WTC11 (cell line): ENCODE measurements around the gene ANKMY1. TPM values are rescaled to one million over a fixed set of nuclear protein-coding genes. Genes with fewer than 3 reads are reported as not detected.

ENCODE experiments used
- ATAC-seq: fragments of 200-7000 bp; cut with Tn5 transposase; 2 replicates; pipeline ENCODE4 v1.10.0; 2021; ENCODE audit warnings: mild to moderate bottlenecking, moderate library complexity
- CTCF ChIA-PET: fragments of 300-600 bp; sonication (Branson Sonifier 250); formaldehyde crosslinking; loops from one replicate; lab custom pipeline; 2021; ENCODE audit warnings: antibody characterized with exemption; lab: Charles Lee
- POLR2A ChIA-PET: fragments of 350-600 bp; sonication (Branson Sonifier 250); formaldehyde crosslinking; loops from one replicate; lab custom pipeline; 2021; ENCODE audit warnings: antibody characterized with exemption; lab: Charles Lee
- DNase-seq: peaks from one replicate; pipeline ENCODE4 v3.0.0; 2021; ENCODE audit warnings: low spot score
- H3K27ac Mint-ChIP-seq: 2 replicates; pipeline ENCODE4 v1.8.0; 2021; ENCODE audit warnings: mixed read lengths
- H3K27me3 Mint-ChIP-seq: 2 replicates; pipeline ENCODE4 v1.8.0; 2021; ENCODE audit warnings: low read depth, mild to moderate bottlenecking, moderate library complexity, mixed read lengths
- H3K36me3 Mint-ChIP-seq: 2 replicates; pipeline ENCODE4 v1.8.0; 2021; ENCODE audit warnings: mixed read lengths
- H3K4me1 Mint-ChIP-seq: 2 replicates; pipeline ENCODE4 v1.8.0; 2022; ENCODE audit warnings: mixed read lengths
- H3K4me3 Mint-ChIP-seq: 2 replicates; pipeline ENCODE4 v1.8.0; 2021; ENCODE audit warnings: mild to moderate bottlenecking, moderate library complexity, mixed read lengths
- H3K9me3 Mint-ChIP-seq: 2 replicates; pipeline ENCODE4 v1.8.0; 2021; ENCODE audit warnings: mixed read lengths
- ARID4B ChIP-seq: sonication (generic); formaldehyde crosslinking; IDR thresholded peaks from 2 replicates; pipeline ENCODE4 v1.8.0; 2023; ENCODE audit warnings: missing genetic modification reagents, mild to moderate bottlenecking, borderline replicate concordance
- ATF6 ChIP-seq: sonication (generic); formaldehyde crosslinking; IDR thresholded peaks from 2 replicates; pipeline ENCODE4 v1.8.1; 2023; ENCODE audit warnings: mild to moderate bottlenecking, missing genetic modification reagents
- EMX1 ChIP-seq: fragments of 250-450 bp; sonication (Bioruptor Pico); IDR thresholded peaks from 2 replicates; pipeline ENCODE4 v1.8.0; 2021; ENCODE audit warnings: mild to moderate bottlenecking
- ESRRA ChIP-seq: sonication (generic); formaldehyde crosslinking; IDR thresholded peaks from 2 replicates; pipeline ENCODE4 v1.8.1; 2022; ENCODE audit warnings: mild to moderate bottlenecking, missing genetic modification reagents, borderline replicate concordance
- ETV6 ChIP-seq: sonication (generic); formaldehyde crosslinking; IDR thresholded peaks from 2 replicates; pipeline ENCODE4 v1.8.1; 2022; ENCODE audit warnings: mild to moderate bottlenecking, missing genetic modification reagents
- HMGA2 ChIP-seq: fragments of 250-450 bp; sonication (Bioruptor Pico); IDR thresholded peaks from 2 replicates; pipeline ENCODE4 v1.4.0; 2021; ENCODE audit warnings: mild to moderate bottlenecking, moderate library complexity
- MAX ChIP-seq: sonication (generic); formaldehyde crosslinking; IDR thresholded peaks from 2 replicates; pipeline ENCODE4 v1.8.0; 2022; ENCODE audit warnings: mild to moderate bottlenecking, missing genetic modification reagents
- NFYB ChIP-seq: sonication (generic); formaldehyde crosslinking; conservative IDR thresholded peaks from 2 replicates; pipeline ENCODE4 v1.8.0; 2022; ENCODE audit warnings: low read depth, missing genetic modification reagents
- RORB ChIP-seq: fragments of 250-450 bp; sonication (Bioruptor Pico); IDR thresholded peaks from 2 replicates; pipeline ENCODE4 v1.9.0; 2021; ENCODE audit warnings: mild to moderate bottlenecking
- SMAD4 ChIP-seq: sonication (generic); formaldehyde crosslinking; IDR thresholded peaks from 2 replicates; pipeline ENCODE4 v1.8.0; 2022; ENCODE audit warnings: mild to moderate bottlenecking, missing genetic modification reagents
- SOX15 ChIP-seq: fragments of 250-450 bp; sonication (Bioruptor Pico); IDR thresholded peaks from 2 replicates; pipeline ENCODE4 v1.9.0; 2021; ENCODE audit warnings: mild to moderate bottlenecking
- SP1 ChIP-seq: sonication (generic); formaldehyde crosslinking; conservative IDR thresholded peaks from 2 replicates; pipeline ENCODE4 v1.8.1; 2022; ENCODE audit warnings: missing genetic modification reagents
- USF2 ChIP-seq: sonication (generic); formaldehyde crosslinking; IDR thresholded peaks from 2 replicates; pipeline ENCODE4 v1.8.1; 2023; ENCODE audit warnings: mild to moderate bottlenecking, missing genetic modification reagents, moderate library complexity
- ZBTB21 ChIP-seq: sonication (generic); formaldehyde crosslinking; IDR thresholded peaks from 2 replicates; pipeline ENCODE4 v1.8.1; 2023; ENCODE audit warnings: mild to moderate bottlenecking, missing genetic modification reagents, borderline replicate concordance
- ZNF121 ChIP-seq: sonication (generic); formaldehyde crosslinking; IDR thresholded peaks from 2 replicates; pipeline ENCODE4 v1.8.0; 2023; ENCODE audit warnings: missing genetic modification reagents
- ZNF512 ChIP-seq: sonication (generic); formaldehyde crosslinking; IDR thresholded peaks from 2 replicates; pipeline ENCODE4 v1.8.1; 2022; ENCODE audit warnings: missing genetic modification reagents, borderline replicate concordance
- total RNA-seq: library from RNA; stranded (reverse); gene quantifications from 3 replicates; pipeline ENCODE4 v1.2.3, GENCODE V29; 2021
- TF ChIP-seq, protein P1 (sequence below): sonication (generic); formaldehyde crosslinking; conservative IDR thresholded peaks from 2 replicates; pipeline ENCODE4 v1.8.1; 2022; ENCODE audit warnings: mild to moderate bottlenecking, missing genetic modification reagents
- TF ChIP-seq, protein P2 (sequence below): sonication (generic); formaldehyde crosslinking; IDR thresholded peaks from 2 replicates; pipeline ENCODE4 v1.8.1; 2022; ENCODE audit warnings: mild to moderate bottlenecking, missing genetic modification reagents, moderate library complexity, borderline replicate concordance
- TF ChIP-seq, protein P3 (sequence below): sonication (generic); formaldehyde crosslinking; IDR thresholded peaks from 2 replicates; pipeline ENCODE4 v1.8.0; 2023; ENCODE audit warnings: missing genetic modification reagents
- TF ChIP-seq, protein P4 (sequence below): sonication (generic); formaldehyde crosslinking; IDR thresholded peaks from 2 replicates; pipeline ENCODE4 v1.8.0; 2023; ENCODE audit warnings: mild to moderate bottlenecking, missing genetic modification reagents

The ANKMY1 gene
- total RNA-seq, 1 experiment from 2014 or later, result 4.6 TPM

DNA sequence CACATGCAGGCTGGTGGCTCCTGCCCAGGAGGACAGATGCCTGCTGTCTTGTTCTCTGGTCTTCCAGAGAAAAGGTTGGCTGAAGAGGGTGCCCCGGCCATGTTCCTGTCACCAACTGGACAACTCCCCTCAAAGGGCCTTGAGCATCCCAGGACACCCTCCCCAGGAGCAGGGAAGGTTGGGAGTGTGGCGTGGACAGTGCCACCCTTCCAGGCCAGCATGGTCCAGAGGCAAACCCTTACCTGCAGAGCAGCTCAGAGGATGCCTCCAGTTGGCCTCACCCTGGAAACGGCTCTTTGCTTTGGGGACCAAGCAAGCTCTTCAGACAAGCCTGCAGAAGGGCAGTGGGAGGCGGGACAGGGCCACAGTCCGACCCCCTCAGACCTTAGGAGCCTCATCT lies 127.2 kb downstream of the ANKMY1 start:
- no peak overlapping the region for H3K4me3 Mint-ChIP-seq
- DNase-seq, result no peak
- H3K4me1 Mint-ChIP-seq, result peaks cover 8% of the 10 kb centered on the region
- H3K36me3 Mint-ChIP-seq, result no peaks in the 10 kb centered on the region
- ATAC-seq, result no peak
- CTCF ChIA-PET, result interaction anchor here (1.1 to 3.1 kb wide), 2 partner anchors 25 to 198 kb away, joined by 3 to 9 read pairs; no protein-coding TSS in a partner anchor
- TF ChIP-seq, protein P1, sequence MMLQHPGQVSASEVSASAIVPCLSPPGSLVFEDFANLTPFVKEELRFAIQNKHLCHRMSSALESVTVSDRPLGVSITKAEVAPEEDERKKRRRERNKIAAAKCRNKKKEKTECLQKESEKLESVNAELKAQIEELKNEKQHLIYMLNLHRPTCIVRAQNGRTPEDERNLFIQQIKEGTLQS (CRISPR knock-in tag), result no peak
- TF ChIP-seq ZNF512 (no peak), SMAD4 (CRISPR knock-in tag) (no peak), SOX15 (CRISPR knock-in tag) (no peak), ZBTB21 (no peak), ARID4B (no peak), RORB (CRISPR knock-in tag) (no peak), ETV6 (CRISPR knock-in tag) (no peak), ZNF121 (CRISPR knock-in tag) (no peak), USF2 (no peak), SP1 (CRISPR knock-in tag) (no peak)
- TF ChIP-seq, protein P2, sequence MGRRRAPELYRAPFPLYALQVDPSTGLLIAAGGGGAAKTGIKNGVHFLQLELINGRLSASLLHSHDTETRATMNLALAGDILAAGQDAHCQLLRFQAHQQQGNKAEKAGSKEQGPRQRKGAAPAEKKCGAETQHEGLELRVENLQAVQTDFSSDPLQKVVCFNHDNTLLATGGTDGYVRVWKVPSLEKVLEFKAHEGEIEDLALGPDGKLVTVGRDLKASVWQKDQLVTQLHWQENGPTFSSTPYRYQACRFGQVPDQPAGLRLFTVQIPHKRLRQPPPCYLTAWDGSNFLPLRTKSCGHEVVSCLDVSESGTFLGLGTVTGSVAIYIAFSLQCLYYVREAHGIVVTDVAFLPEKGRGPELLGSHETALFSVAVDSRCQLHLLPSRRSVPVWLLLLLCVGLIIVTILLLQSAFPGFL, result no peak
- H3K27me3 Mint-ChIP-seq, result peaks cover 26% of the 10 kb centered on the region
- peaks cover 15% of the 10 kb centered on the region for H3K9me3 Mint-ChIP-seq
- POLR2A ChIA-PET, result no interaction called here
- H3K27ac Mint-ChIP-seq, result no peak overlapping the region

GRCh38 chr2:240429872-240430491 lies 127.8 kb downstream of the ANKMY1 start:
- Mint-ChIP-seq H3K27ac (no peak overlapping the region), H3K4me1 (peaks cover 8% of the 10 kb centered on the region), H3K36me3 (no peaks in the 10 kb centered on the region), H3K9me3 (peaks cover 16% of the 10 kb centered on the region), H3K4me3 (no peak overlapping the region), H3K27me3 (peaks cover 28% of the 10 kb centered on the region)
- ATAC-seq (no peak), DNase-seq (peak; percentile 18)
- ChIA-PET CTCF (interaction anchor here (0.8 to 3.1 kb wide), 3 partner anchors 26 to 252 kb away, joined by 3 to 9 read pairs (median 3); no protein-coding TSS in a partner anchor), POLR2A (no interaction called here)
- TF ChIP-seq USF2, result no peak
- no peak for TF ChIP-seq RORB (CRISPR knock-in tag)
- no peak for TF ChIP-seq MAX
- TF ChIP-seq NFYB (CRISPR knock-in tag), result no peak
- TF ChIP-seq, protein P3, sequence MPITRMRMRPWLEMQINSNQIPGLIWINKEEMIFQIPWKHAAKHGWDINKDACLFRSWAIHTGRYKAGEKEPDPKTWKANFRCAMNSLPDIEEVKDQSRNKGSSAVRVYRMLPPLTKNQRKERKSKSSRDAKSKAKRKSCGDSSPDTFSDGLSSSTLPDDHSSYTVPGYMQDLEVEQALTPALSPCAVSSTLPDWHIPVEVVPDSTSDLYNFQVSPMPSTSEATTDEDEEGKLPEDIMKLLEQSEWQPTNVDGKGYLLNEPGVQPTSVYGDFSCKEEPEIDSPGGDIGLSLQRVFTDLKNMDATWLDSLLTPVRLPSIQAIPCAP (CRISPR knock-in tag), result no peak
- no peak for TF ChIP-seq ESRRA (CRISPR knock-in tag)
- TF ChIP-seq, protein P4, sequence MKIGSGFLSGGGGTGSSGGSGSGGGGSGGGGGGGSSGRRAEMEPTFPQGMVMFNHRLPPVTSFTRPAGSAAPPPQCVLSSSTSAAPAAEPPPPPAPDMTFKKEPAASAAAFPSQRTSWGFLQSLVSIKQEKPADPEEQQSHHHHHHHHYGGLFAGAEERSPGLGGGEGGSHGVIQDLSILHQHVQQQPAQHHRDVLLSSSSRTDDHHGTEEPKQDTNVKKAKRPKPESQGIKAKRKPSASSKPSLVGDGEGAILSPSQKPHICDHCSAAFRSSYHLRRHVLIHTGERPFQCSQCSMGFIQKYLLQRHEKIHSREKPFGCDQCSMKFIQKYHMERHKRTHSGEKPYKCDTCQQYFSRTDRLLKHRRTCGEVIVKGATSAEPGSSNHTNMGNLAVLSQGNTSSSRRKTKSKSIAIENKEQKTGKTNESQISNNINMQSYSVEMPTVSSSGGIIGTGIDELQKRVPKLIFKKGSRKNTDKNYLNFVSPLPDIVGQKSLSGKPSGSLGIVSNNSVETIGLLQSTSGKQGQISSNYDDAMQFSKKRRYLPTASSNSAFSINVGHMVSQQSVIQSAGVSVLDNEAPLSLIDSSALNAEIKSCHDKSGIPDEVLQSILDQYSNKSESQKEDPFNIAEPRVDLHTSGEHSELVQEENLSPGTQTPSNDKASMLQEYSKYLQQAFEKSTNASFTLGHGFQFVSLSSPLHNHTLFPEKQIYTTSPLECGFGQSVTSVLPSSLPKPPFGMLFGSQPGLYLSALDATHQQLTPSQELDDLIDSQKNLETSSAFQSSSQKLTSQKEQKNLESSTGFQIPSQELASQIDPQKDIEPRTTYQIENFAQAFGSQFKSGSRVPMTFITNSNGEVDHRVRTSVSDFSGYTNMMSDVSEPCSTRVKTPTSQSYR (CRISPR knock-in tag), result no peak
- no peak for TF ChIP-seq HMGA2 (CRISPR knock-in tag)
- no peak for TF ChIP-seq ATF6 (CRISPR knock-in tag)
- no peak for TF ChIP-seq EMX1
